PC-3 (cell line): ENCODE results near the gene CASKIN1. TPM values are rescaled to one million over a fixed set of nuclear protein-coding genes. Genes with fewer than 3 reads are reported as not detected.

Source experiments
- ATAC-seq: fragments of 200-7000 bp; cut with Tn5 transposase; 2 replicates; pipeline ENCODE4 v1.9.1; 2020; ENCODE audit warnings: mild to moderate bottlenecking, moderate library complexity
- BruUV-seq: library from RNA; stranded (reverse); fragments of 400-500 nt; replicated peaks from 2 replicates; lab custom pipeline; 2021; lab: Mats Ljungman, UMichigan
- CTCF ChIA-PET: fragments of 300-600 bp; sonication (Branson Sonifier 250); formaldehyde crosslinking; loops from one replicate; lab custom pipeline; 2022; ENCODE audit warnings: antibody characterized with exemption; lab: Charles Lee
- POLR2A ChIA-PET: fragments of 300-600 bp; sonication (Branson Sonifier 250); formaldehyde crosslinking; loops from one replicate; lab custom pipeline; 2022; ENCODE audit warnings: antibody characterized with exemption; ENCODE audit not compliant: unreplicated experiment; lab: Charles Lee
- DNase-seq: peaks from one replicate; pipeline ENCODE4 v3.0.0-alpha.2; 2015
- H2AFZ ChIP-seq: fragments of 300-600 bp; sonication (generic); 2 replicates; pipeline ENCODE4 v1.6.0; 2016; ENCODE audit warnings: antibody characterized with exemption, low read length
- H3F3A ChIP-seq: fragments of 300-600 bp; sonication (generic); one replicate; pipeline ENCODE4 v1.6.0; 2017; ENCODE audit warnings: antibody characterized with exemption, low read length, control low read depth, mild to moderate bottlenecking; ENCODE audit not compliant: unreplicated experiment
- H3K27ac ChIP-seq: fragments of 300-600 bp; sonication (generic); 2 replicates; pipeline ENCODE4 v1.5.1; 2016; ENCODE audit warnings: mild to moderate bottlenecking, low read length
- H3K27me3 ChIP-seq: fragments of 300-600 bp; sonication (generic); 2 replicates; pipeline ENCODE4 v1.6.1; 2016; ENCODE audit warnings: low read length, mixed read lengths
- H3K36me3 ChIP-seq: fragments of 300-600 bp; sonication (generic); 2 replicates; pipeline ENCODE4 v1.6.1; 2016; ENCODE audit warnings: low read depth, mixed run types, low read length, mixed read lengths
- H3K4me1 ChIP-seq: fragments of 300-600 bp; sonication (generic); 2 replicates; pipeline ENCODE4 v1.5.1; 2016; ENCODE audit warnings: low read length; ENCODE audit not compliant: insufficient read depth
- H3K4me2 ChIP-seq: fragments of 300-600 bp; sonication (generic); 2 replicates; pipeline ENCODE4 v1.6.0; 2016; ENCODE audit warnings: low read length
- H3K4me3 ChIP-seq: fragments of 300-600 bp; sonication (generic); 2 replicates; pipeline ENCODE4 v1.5.1; 2016; ENCODE audit warnings: mild to moderate bottlenecking, low read length, mixed read lengths
- H3K79me2 ChIP-seq: fragments of 300-600 bp; sonication (generic); 2 replicates; pipeline ENCODE4 v1.6.1; 2017; ENCODE audit warnings: low read length, mixed read lengths
- H3K9ac ChIP-seq: fragments of 300-600 bp; sonication (generic); 2 replicates; pipeline ENCODE4 v1.6.0; 2016; ENCODE audit warnings: mild to moderate bottlenecking, low read length
- H3K9me2 ChIP-seq: fragments of 300-600 bp; sonication (generic); replicated peaks from 2 replicates; pipeline ENCODE4 v1.6.1; 2016; ENCODE audit warnings: mixed run types, low read length, mixed read lengths
- H3K9me3 ChIP-seq: fragments of 300-600 bp; sonication (generic); 2 replicates; pipeline ENCODE4 v1.6.1; 2016; ENCODE audit warnings: low read length, mixed read lengths
- H4K20me1 ChIP-seq: fragments of 300-600 bp; sonication (generic); 2 replicates; pipeline ENCODE4 v1.6.1; 2016; ENCODE audit warnings: low read length, mixed read lengths
- CTCF ChIP-seq: fragments of 300-600 bp; sonication (generic); conservative IDR thresholded peaks from 2 replicates; pipeline ENCODE4 v1.5.1; 2017; ENCODE audit warnings: antibody characterized with exemption, low read depth, mild to moderate bottlenecking, low read length
- EZH2 ChIP-seq: fragments of 300-600 bp; sonication (generic); IDR thresholded peaks from one replicate; pipeline ENCODE4 v1.6.1; 2017; ENCODE audit warnings: antibody characterized with exemption, mild to moderate bottlenecking, low read length; ENCODE audit not compliant: unreplicated experiment
- EZH2phosphoT487 ChIP-seq: fragments of 300-600 bp; sonication (generic); IDR thresholded peaks from 2 replicates; pipeline ENCODE4 v1.6.1; 2018; ENCODE audit warnings: mild to moderate bottlenecking, antibody characterized with exemption, low read length, borderline replicate concordance
- intact Hi-C: fragments of 100-400 bp; cut with micrococcal nuclease; formaldehyde crosslinking; loops from 2 replicates; pipeline ENCODE4 v1.9.0; 2023
- total RNA-seq: library from RNA; depleted of rRNA; stranded (reverse); fragments of >200 nt; gene quantifications from 2 replicates; pipeline ENCODE4 v1.2.3, GENCODE V29; 2014

Gene CASKIN1
- total RNA-seq, 1 experiment from 2014 or later: 1.6 TPM

GRCh38 chr16:2167068-2167638 is 29.3 kb downstream of the CASKIN1 start:
- H3K36me3 ChIP-seq: no peaks in the 10 kb centered on the region
- H2AFZ ChIP-seq: no peak overlapping the region
- no peaks in the 10 kb centered on the region for H4K20me1 ChIP-seq
- intact Hi-C loops: no loop called here
- TF ChIP-seq CTCF (no peak), EZH2 (no peak), EZH2phosphoT487 (no peak)
- BruUV-seq: no TSS peak
- ChIA-PET POLR2A (no interaction called here), CTCF (no interaction called here)
- no peak overlapping the region for H3K4me2 ChIP-seq
- H3K9ac ChIP-seq: no peak overlapping the region
- no peaks in the 10 kb centered on the region for H3K9me3 ChIP-seq
- H3K27me3 ChIP-seq: no peaks in the 10 kb centered on the region
- no peaks in the 10 kb centered on the region for H3F3A ChIP-seq
- no peaks in the 10 kb centered on the region for H3K9me2 ChIP-seq
- no peak for DNase-seq
- peaks cover 17% of the 10 kb centered on the region for H3K4me1 ChIP-seq
- peaks cover 8% of the 10 kb centered on the region for H3K79me2 ChIP-seq
- H3K27ac ChIP-seq: no peak overlapping the region
- no peak overlapping the region for H3K4me3 ChIP-seq
- ATAC-seq: no peak

- H3K4me1 ChIP-seq: peaks cover 22% of the 10 kb centered on the region
- H3K36me3 ChIP-seq: no peaks in the 10 kb centered on the region
- DNase-seq: no peak
- no peak for TF ChIP-seq EZH2phosphoT487
- TF ChIP-seq EZH2: no peak
- no peak for TF ChIP-seq CTCF
- ATAC-seq: no peak
- H3K4me3 ChIP-seq: no peak overlapping the region
- no peaks in the 10 kb centered on the region for H4K20me1 ChIP-seq
- no peak overlapping the region for H3K9ac ChIP-seq
- no peaks in the 10 kb centered on the region for H3F3A ChIP-seq
- H3K79me2 ChIP-seq: peaks cover 15% of the 10 kb centered on the region
- no TSS peak for BruUV-seq
- H3K4me2 ChIP-seq: no peak overlapping the region
- H2AFZ ChIP-seq: no peak overlapping the region
- CTCF ChIA-PET: no interaction called here
- intact Hi-C loops: no loop called here
- no peaks in the 10 kb centered on the region for H3K27me3 ChIP-seq
- POLR2A ChIA-PET: no interaction called here
- no peak overlapping the region for H3K27ac ChIP-seq
- no peaks in the 10 kb centered on the region for H3K9me2 ChIP-seq
- H3K9me3 ChIP-seq: no peaks in the 10 kb centered on the region
Measured at GRCh38 chr16:2166263-2167067, 29.9 kb downstream of the CASKIN1 start.

- CTCF ChIA-PET: no interaction called here
- Histone ChIP-seq H2AFZ (no peak overlapping the region), H3K4me2 (no peak overlapping the region), H3K27ac (no peak overlapping the region), H3K9ac (no peak overlapping the region), H3K79me2 (peaks cover 18% of the 10 kb centered on the region), H3K4me3 (no peak overlapping the region), H3K4me1 (peaks cover 22% of the 10 kb centered on the region), H3K27me3 (no peaks in the 10 kb centered on the region), H4K20me1 (no peaks in the 10 kb centered on the region), H3K9me2 (no peaks in the 10 kb centered on the region), H3F3A (no peaks in the 10 kb centered on the region), H3K36me3 (no peaks in the 10 kb centered on the region), H3K9me3 (no peaks in the 10 kb centered on the region)
- ATAC-seq (no peak), DNase-seq (no peak)
- POLR2A ChIA-PET: no interaction called here
- intact Hi-C loops: no loop called here
- TF ChIP-seq EZH2phosphoT487: no peak
- BruUV-seq: no TSS peak
Measured at GRCh38 chr16:2165861-2166260, 30.5 kb downstream of the CASKIN1 start.
